Activated effector memory CD4-positive, alpha-beta T cell treated with anti-CD3 and anti-CD28 coated beads, Interleukin-2, amount 50 U/mL, for 16 hours (primary cell): ENCODE data around the gene RCHY1.
"Not testable (repeated sequence)": the region's sequence is repeated elsewhere in the genome, so short reads cannot be mapped to it uniquely, and the experiment has no call there.

ENCODE experiments used
- DNase-seq: peaks from one replicate; pipeline ENCODE4 v3.0.0-alpha.2; 2020

The RCHY1 gene

DNA sequence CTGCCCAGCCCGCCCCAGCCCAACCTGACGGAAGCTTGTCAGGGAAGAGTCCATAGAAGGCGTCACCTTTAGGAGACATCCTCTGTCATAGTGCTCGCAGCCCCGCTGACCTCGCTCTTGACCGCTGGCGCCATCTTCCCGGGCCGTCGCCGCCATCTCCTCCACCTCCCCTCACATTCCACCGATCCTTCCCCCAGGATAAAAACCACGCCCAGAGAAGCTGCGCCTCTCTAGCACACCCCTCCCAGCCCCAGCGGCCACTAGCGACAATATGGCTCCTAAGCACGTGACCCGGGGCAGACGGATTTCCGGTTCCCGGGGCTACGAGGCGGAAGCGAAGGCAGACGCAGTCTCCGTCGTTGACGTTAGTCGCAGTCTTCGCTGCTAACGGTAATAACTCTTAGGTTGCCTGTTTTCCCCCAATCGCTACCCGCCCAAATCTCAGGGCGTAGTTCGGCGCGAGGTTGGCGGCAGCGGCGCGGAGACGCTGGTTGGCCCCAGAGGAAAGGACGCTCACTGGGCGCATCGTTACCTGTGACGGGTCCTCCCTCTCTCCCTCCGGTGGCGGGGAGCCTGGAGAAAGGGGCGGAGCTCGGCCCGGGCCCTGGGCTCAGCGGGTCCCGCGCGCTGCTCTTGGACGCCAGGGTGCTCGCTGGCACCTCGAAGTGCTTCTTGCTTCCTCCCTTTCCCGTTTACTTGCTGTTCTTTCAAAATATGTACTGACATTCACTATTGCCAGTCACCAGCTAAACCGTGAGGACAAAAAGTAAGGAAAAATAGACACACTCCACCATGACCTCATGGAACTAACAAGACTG, at the start of gene RCHY1, which contains the start of gene THAP6:
RCHY1 (minus strand) TSS at position 273 of the 818 bp plus-strand sequence; CDS start at position 156, 117 bp downstream.
THAP6 (plus strand) TSS at position 343 of the 818 bp plus-strand sequence. CDS start 980 bp downstream, outside the sequence.
- peak; percentile 98 for DNase-seq

DNA sequence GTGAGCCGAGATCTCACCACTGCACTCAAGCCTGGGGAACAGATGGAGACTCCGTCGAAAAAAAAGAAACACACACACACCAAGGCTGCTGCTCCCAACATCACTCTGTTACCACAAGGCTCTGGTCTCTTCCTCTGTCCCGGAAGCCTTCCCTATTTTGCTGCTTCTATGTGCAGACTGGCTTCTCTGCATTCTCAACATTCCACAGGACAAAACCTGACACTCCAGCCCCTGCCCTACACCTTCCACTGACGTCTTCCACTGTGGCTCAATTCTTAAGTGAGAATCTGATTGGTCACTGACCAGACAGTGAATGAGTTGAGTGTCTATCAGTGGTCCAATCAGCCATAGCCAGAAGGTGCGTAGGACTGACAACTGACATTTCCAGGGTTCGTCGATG, 47.6 kb upstream of the RCHY1 start:
- DNase-seq: no peak

DNA sequence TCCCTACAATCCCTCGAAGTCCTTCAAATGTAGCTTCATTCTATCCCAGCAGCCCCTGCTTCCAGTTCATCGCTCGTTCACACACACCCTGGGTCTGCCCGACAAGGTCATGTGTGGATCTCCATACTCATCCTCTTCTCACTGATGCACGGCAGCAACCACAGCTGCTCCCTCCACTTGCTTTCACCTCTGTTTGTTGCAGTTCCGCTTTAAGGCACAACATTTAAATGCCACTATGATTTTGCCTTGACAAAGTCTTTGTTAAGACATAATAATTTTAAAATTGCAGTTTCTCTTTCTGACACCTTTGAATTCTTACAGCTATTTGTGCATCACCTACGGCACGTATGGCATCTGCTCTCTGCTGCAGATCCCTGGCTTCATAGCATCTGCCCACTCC, 43.5 kb upstream of the RCHY1 start:
- no peak for DNase-seq

- peak; percentile 70 for DNase-seq
Measured at GRCh38 chr4:75555294-75556164, 41.3 kb upstream of the RCHY1 start, which contains the start of gene ODAPH. ODAPH (plus strand) TSS chr4:75556066; CDS start chr4:75556083, 17 bp downstream.

- no peak for DNase-seq
Measured at GRCh38 chr4:75552452-75552851, 38.2 kb upstream of the RCHY1 start.

DNA sequence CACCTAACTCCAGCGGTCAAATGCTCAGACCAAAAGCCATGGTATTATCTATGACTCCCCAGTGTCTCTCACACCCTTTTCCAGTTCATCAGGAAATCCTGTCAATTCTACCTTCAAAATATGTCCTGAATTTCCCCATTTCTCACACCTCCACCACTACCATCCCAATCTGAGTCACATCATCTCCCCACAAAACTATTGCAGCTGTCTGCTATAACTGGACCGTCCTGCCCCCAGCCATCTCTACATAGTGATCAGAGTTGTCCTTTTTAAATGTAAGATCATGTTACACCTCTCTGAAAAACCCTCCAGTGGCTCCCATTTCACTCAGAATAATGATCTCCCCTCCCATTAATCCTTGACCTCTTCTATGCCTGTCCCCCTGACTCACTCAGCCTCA, 34.8 kb upstream of the RCHY1 start:
- no peak for DNase-seq

DNA sequence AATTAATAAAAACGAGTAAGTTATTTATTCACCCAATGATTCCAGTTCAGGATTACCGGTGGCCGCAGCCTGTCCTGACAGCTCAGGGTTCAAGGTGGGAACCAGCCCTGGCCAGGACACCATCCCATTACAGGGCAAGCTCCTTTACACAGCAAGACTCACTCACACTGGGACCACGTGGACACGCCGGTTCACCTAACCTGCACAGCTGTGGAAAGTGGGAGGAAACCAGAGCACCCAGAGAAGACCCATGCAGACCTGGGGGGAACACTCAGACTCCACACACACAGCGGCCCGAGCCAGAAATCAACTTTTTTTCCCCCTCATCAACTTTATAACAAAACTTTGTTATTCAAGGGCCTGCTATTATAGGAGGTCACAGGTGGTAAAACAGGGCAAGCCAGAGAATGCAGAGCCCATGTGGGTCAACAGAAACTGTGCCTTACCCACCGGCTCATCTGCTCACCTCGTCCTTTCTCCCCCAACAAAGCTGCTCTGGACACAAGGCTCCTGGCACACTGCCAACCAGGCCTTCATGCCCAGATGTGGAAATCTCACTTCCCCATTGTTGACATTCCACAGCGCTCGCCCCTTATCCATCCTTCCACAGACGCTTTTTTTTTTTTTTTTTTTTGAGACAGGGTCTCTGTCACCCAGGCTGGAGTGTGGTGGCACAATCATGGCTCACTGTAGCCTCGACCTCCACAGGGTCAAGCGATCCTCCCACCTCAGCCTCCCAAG, 33.6 kb upstream of the RCHY1 start:
- DNase-seq: no peak

DNA sequence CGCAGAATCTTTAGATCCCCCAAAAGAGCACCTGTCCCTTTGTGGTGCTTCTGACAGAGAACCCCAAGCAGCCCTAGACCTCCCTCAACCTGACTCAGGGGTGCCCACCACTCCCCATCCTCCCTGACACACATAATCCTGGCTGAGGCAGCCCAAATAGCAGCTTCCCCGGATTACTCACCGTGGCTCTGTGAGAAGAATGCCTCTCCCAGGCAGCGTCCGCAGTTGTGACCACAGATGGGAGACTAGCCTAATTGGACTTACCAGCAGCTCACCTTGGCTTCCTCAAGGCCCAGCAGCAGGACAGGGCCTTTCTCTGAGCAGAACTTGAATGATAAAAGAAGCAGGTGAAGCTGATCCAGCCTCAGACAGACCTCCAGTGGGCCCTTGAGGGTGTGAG, 31.3 kb upstream of the RCHY1 start:
- no peak for DNase-seq

DNA sequence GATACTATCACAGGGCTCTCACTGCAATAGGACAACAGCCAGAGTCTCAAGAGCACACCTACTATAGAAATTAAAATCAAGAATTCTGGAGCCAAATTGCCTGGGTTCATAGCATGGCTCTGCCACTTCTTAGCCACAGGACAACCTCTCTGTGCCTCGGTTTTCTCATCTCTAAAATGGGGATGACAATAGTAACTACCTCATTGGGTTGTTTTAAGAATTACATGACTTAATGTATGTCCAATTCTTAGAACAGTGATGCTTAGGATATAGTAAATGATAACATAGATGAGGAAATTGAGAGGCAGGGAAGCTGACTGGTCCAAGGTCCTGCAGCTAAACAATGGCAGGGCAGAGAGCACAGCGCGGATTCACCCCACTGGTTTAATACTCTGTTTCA, 30.7 kb upstream of the RCHY1 start:
- DNase-seq: no peak

DNA sequence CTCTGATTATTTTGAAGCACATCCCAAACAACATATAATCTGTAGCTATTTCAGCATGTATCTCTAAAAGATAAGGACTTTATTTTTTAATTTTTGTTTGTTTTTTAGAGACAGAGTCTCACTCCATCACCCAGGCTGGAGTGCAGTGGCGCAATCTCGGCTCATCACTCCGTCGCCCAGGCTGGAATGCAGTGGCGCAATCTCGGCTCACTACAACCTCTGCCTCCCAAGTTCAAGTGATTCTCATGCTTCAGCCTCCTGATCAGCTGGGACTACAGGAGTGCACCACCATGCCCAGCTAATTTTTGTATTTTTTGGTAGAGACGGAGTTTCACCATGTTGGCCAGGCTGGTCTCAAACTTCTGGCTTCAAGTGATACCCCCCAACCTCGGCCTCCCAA, 30.0 kb upstream of the RCHY1 start:
- DNase-seq: not testable (repeated sequence)

DNA sequence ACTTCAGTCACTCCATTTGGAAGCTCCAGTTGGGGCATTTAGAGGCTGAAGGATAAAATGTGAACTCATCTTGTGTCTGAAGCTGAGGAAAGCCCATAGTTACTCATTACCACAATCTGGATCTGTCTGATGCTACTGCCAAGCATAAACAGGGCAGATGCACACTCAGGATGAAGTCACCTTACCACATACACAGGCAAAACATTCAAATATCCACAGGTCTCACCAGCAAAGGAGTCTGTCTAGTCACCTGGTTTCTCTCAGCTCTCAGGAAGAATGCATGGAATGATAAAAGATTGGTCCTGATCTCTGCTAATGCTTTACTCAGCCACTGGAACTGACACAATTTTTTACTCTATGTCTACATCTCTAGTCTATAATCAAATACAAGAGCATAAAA, 28.6 kb upstream of the RCHY1 start:
- no peak for DNase-seq

GRCh38 chr4:75537308-75537707, 23.1 kb upstream of the RCHY1 start:
- not testable (repeated sequence) for DNase-seq

DNA sequence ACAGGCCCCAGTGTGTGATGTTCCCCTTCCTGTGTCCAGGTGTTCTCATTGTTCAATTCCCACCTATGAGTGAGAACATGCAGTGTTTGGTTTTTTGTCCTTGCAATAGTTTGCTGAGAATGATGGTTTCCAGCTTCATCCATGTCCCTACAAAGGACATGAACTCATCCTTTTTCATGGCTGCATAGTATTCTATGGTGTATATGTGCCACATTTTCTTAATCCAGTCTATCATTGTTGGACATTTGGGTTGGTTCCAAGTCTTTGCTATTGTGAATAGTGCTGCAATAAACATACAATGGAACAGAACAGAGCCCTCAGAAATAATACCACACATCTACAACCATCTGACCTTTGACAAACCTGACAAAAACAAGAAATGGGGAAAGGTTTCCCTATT, 19.7 kb upstream of the RCHY1 start:
- DNase-seq: not testable (repeated sequence)

DNA sequence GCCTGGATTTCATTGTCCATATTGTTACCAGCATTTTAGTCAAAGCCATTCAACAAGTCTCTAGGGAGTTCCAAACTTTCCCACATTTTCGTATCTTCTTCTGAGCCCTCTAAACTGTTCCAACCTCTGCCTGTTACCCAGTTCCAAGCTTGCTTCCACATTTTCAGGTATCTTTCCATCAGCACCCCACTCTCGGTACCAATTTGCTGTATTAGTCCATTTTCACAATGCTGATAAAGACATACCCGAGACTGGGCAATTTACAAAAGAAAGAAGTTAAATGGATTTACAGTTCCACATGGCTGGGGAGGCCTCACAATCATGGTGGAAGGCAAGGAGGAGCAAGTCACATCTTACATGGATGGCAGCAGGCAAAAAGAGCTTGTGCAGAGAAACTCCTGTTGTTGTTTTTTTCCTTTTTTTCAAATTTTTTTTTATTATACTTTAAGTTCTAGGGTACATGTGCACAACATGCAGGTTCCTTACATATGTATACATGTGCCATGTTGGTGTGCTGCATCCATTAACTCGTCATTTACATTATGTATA, 19.2 kb upstream of the RCHY1 start:
- not testable (repeated sequence) for DNase-seq

DNA sequence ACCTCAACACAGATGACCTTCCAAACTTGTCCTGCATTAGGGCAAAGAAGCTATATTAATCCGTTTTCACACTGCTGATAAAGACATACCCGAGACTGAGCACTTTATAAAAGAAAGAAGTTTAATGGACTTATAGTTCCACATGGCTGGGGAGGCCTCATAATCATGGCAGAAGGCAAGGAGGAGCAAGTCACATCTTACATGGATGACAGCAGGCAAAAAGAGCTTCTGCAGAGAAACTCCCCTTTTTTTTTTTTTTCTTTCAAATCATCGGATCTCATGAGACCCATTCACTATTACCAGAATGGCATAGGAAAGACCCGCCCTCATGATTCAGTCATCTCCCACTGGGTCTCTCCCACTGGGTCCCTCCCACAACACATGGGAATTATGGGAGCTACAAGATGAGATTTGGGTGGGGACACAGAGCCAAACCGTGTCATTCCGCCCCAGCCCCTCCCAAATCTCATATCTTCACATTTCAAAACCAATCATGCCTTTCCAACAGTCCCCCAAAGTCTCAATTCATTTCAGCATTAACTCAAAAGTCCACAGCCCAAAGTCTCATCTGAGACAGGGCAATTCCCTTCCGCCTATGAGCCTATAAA, 17.4 kb upstream of the RCHY1 start:
- not testable (repeated sequence) for DNase-seq

DNA sequence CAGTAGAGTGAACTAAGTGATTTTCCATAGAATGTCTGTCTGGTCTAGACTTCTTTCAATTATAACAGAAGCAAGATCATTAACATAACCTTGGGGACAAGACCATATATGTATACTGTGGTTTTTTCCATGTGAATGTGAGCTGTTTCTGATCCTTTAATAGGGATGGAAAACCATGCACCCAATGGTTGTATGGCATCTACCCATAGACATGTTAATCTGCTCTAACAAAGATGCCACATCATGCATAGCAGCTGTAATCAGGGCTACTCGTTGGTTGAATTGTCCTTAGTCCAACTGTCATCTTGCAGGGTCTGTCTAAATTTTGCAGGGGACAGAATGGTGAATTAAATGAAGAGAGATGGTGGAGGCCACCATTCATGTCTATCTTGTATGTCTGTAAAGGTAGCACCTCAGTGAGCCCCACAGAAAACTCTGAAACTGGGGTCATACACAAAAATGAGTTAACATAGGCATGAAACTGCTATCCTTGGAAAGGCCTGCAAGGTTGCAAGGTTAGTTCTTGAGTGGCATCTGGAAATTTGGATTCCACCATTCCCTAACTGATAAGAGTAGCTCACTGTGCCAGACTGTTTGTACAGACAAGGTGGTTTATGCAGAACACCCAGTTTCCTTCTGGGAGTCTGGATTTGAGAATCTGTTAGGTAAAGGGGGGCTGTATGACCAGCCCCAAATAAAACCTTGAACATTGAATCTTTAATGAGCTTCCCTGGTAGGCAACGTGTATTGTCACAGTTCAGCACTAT, 16.5 kb upstream of the RCHY1 start:
- no peak for DNase-seq

DNA sequence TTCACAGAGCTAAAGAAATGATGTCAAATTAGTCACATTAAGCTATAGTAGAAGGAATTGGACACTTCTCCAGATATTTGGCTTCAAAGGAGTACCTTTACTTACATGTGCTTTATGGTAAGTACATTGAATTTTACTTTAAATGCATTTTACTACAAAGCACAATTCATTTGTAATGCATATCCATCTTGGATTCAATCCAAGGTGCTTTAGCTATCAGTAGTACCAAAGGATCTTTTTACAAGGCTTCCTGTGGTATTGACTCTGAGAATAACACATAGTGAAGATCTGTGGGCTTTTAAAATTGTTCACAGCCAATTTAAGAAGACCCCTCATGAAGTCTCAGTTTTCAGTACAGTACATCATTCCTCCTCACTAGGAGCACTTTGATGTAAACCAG, 13.3 kb upstream of the RCHY1 start:
- DNase-seq: no peak

DNA sequence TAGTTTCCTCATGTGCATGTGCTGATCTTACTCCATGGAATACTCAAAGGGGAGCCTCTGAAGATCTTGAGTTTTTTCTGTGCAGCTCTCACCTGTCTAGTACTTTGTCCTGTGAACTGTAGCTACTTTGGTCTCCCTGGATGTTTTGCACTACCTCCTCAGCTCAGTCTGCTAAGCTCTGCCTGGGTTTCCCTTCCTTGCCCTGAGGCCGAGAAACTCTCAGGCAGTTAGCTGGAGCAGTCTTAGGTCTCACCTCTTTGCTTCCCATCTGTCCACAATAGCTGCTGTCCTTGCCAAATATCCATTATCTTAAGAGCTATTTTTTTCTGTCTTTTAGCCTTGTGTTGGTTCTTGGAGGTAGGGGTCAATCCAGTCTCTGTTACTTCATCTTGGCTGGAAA, 11.7 kb upstream of the RCHY1 start:
- no peak for DNase-seq

GRCh38 chr4:75525086-75525485, 10.9 kb upstream of the RCHY1 start:
- DNase-seq: no peak

DNA sequence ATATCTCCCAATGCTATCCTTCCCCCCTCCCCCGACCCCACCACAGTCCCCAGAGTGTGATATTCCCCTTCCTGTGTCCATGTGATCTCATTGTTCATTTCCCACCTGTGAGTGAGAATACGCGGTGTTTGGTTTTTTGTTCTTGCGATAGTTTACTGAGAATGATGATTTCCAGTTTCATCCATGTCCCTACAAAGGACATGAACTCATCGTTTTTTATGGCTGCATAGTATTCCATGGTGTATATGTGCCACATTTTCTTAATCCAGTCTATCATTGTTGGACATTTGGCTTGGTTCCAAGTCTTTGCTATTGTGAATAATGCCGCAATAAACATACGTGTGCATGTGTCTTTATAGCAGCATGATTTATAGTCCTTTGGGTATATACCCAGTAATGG, 5.2 kb upstream of the RCHY1 start:
- not testable (repeated sequence) for DNase-seq

DNA sequence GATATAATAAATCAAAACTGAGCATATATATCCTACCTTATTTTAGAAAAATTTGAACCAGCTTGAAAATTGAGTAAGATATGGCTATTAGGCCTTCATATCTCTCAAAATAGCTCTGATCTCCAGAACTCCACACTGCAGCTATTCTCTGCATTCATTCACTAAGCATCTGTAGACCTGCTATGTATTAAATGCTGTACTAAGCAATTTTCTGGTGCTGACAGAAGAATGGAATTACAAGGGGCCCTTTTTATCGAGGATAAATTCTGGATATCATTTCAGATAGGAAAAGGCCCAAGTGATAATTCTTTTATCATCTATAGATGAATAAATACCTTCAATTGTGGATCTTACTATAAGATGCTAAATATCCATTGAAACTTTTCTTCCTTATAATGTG, 1.9 kb upstream of the RCHY1 start:
- no peak for DNase-seq
